A549 (cell line): ENCODE measurements around the gene THEM4. TPM values are rescaled to one million over a fixed set of nuclear protein-coding genes. Genes with fewer than 3 reads are reported as not detected.

Experiments
- ATAC-seq, 2 experiments: fragments of 200-7000 bp in 1 of 2; fragments of >200 bp in 1 of 2; cut with Nextera tagmentation in 1 of 2; cut with Tn5 transposase in 1 of 2; 3 replicates each; pipeline versions ENCODE4 v1.8.0 to v1.9.1; 2018 to 2020; ENCODE audit warnings: mild to moderate bottlenecking in 1 of 2, moderate library complexity in 1 of 2
- CTCF ChIA-PET: fragments of 300-600 bp; sonication (Branson Sonifier 250); formaldehyde crosslinking; extraction: SDS; loops from one replicate; lab custom pipeline; 2021; ENCODE audit warnings: antibody characterized with exemption, inconsistent platforms; lab: Yijun Ruan, JAX
- POLR2A ChIA-PET: fragments of 350-600 bp; formaldehyde crosslinking; extraction: SDS; loops from one replicate; lab custom pipeline; 2021; ENCODE audit warnings: antibody characterized with exemption, inconsistent platforms; lab: Yijun Ruan, JAX
- DNase-seq, 2 experiments: peaks; one replicate each; pipeline versions ENCODE4 v3.0.0 to v3.0.0-alpha.2; 2011 to 2016; ENCODE audit warnings: low read depth in 1 of 2, low spot score in 1 of 2
- FAIRE-seq: peaks from 2 replicates; lab custom pipeline; 2011; peaks lifted over from hg19 to GRCh38; lab: Jason Lieb, UNC
- H3K27ac ChIP-seq, 2 experiments: fragments of >200 bp; sonication (Bioruptor Twin); formaldehyde crosslinking; 3 replicates each; pipeline ENCODE4 v1.5.1; 2016 to 2017
- H3K4me1 ChIP-seq: fragments of >200 bp; sonication (Bioruptor Twin); formaldehyde crosslinking; 3 replicates; pipeline ENCODE4 v1.6.1; 2016
- H3K4me2 ChIP-seq: fragments of >200 bp; sonication (Bioruptor Twin); formaldehyde crosslinking; 3 replicates; pipeline ENCODE4 v1.6.1; 2016
- H3K4me3 ChIP-seq: fragments of >200 bp; sonication (Bioruptor Twin); formaldehyde crosslinking; 3 replicates; pipeline ENCODE4 v1.5.1; 2016
- H3K9me3 ChIP-seq: fragments of >200 bp; sonication (Bioruptor Twin); formaldehyde crosslinking; 3 replicates; pipeline ENCODE4 v1.6.1; 2016
- CBX2 ChIP-seq: fragments of 200-600 bp; sonication (generic); IDR thresholded peaks from 2 replicates; pipeline ENCODE4 v1.6.1; 2016; ENCODE audit warnings: low read depth, mild to moderate bottlenecking, borderline replicate concordance
- CBX8 ChIP-seq: fragments of 200-600 bp; sonication (generic); IDR thresholded peaks from 2 replicates; pipeline ENCODE4 v1.6.1; 2016
- CEBPB ChIP-seq, 2 experiments: fragments of >200 bp in 1 of 2; sonication (Bioruptor Twin) in 1 of 2; formaldehyde crosslinking in 1 of 2; IDR thresholded peaks; 2 replicates each; pipeline ENCODE4 v1.6.1; 2012 to 2016
- CHD2 ChIP-seq: fragments of 150-350 bp; IDR thresholded peaks from 2 replicates; pipeline ENCODE4 v1.6.1; 2014; ENCODE audit warnings: low read length; ENCODE audit not compliant: partially characterized antibody
- CHD4 ChIP-seq: fragments of 200-600 bp; sonication (generic); IDR thresholded peaks from 2 replicates; pipeline ENCODE4 v1.6.1; 2016; ENCODE audit warnings: antibody characterized with exemption, mild to moderate bottlenecking, borderline replicate concordance
- CTCF ChIP-seq: fragments of >200 bp; sonication (Bioruptor Twin); formaldehyde crosslinking; IDR thresholded peaks from 3 replicates; pipeline ENCODE4 v1.5.1; 2016
- E2F6 ChIP-seq: IDR thresholded peaks from 2 replicates; pipeline ENCODE4 v1.6.1; 2012; ENCODE audit warnings: low read depth, borderline replicate concordance
- EHMT2 ChIP-seq: fragments of 200-600 bp; sonication (generic); IDR thresholded peaks from 2 replicates; pipeline ENCODE4 v1.6.1; 2016; ENCODE audit warnings: antibody characterized with exemption, low read depth, mild to moderate bottlenecking, moderate library complexity
- ELK1 ChIP-seq: fragments of 150-350 bp; IDR thresholded peaks from 2 replicates; pipeline ENCODE4 v1.6.1; 2014; ENCODE audit warnings: low read depth, mild to moderate bottlenecking, low read length
- EP300 ChIP-seq, 2 experiments: fragments of >200 bp; sonication (Bioruptor Twin); formaldehyde crosslinking; IDR thresholded peaks; 2 replicates in 1 of 2; 3 replicates in 1 of 2; pipeline ENCODE4 v1.6.1; 2016 to 2017
- FOSL2 ChIP-seq, 2 experiments: fragments of 450-650 bp in 1 of 2; fragments of >200 bp in 1 of 2; sonication (Bioruptor Twin) in 1 of 2; formaldehyde crosslinking; IDR thresholded peaks; 2 replicates each; pipeline versions ENCODE4 v1.5.0 to v1.6.1; 2016 to 2020; ENCODE audit warnings: mild to moderate bottlenecking in 1 of 2, moderate library complexity in 1 of 2
- FOXS1 ChIP-seq: fragments of 250-450 bp; sonication (Bioruptor Pico); IDR thresholded peaks from 2 replicates; pipeline ENCODE4 v1.5.0; 2020; ENCODE audit warnings: mild to moderate bottlenecking, moderate library complexity
- GATA3 ChIP-seq: IDR thresholded peaks from 2 replicates; pipeline ENCODE4 v1.6.1; 2012; ENCODE audit warnings: borderline replicate concordance
- HES2 ChIP-seq: fragments of >200 bp; sonication (Bioruptor Twin); formaldehyde crosslinking; IDR thresholded peaks from 2 replicates; pipeline ENCODE4 v1.6.1; 2016
- HOXB5 ChIP-seq: fragments of 250-450 bp; sonication (Bioruptor Pico); IDR thresholded peaks from 2 replicates; pipeline ENCODE4 v1.5.0; 2020; ENCODE audit warnings: mild to moderate bottlenecking, moderate library complexity
- JUN ChIP-seq, 2 experiments: fragments of >200 bp; sonication (Bioruptor Twin); formaldehyde crosslinking; IDR thresholded peaks; 2 replicates in 1 of 2; 3 replicates in 1 of 2; pipeline ENCODE4 v1.6.1; 2016 to 2017
- MAFK ChIP-seq: fragments of 450-650 bp; IDR thresholded peaks from 2 replicates; pipeline ENCODE4 v1.6.1; 2014; ENCODE audit not compliant: partially characterized antibody
- MYC ChIP-seq: IDR thresholded peaks from 2 replicates; pipeline ENCODE4 v1.6.1; 2012; ENCODE audit warnings: mild to moderate bottlenecking, inconsistent platforms, low read length, improper control_type of control experiment, borderline replicate concordance
- NR3C1 ChIP-seq: fragments of >200 bp; sonication (Bioruptor Twin); formaldehyde crosslinking; IDR thresholded peaks from 3 replicates; pipeline ENCODE4 v1.6.1; 2017
- POLR2A ChIP-seq: IDR thresholded peaks from 2 replicates; pipeline ENCODE4 v1.6.1; 2012; ENCODE audit warnings: mild to moderate bottlenecking, low read length
- RARB ChIP-seq: fragments of 250-450 bp; sonication (Bioruptor Pico); IDR thresholded peaks from 2 replicates; pipeline ENCODE4 v1.8.0; 2021; ENCODE audit warnings: mild to moderate bottlenecking, moderate library complexity
- RCOR1 ChIP-seq: fragments of 150-350 bp; IDR thresholded peaks from 2 replicates; pipeline ENCODE4 v1.6.1; 2014; ENCODE audit warnings: antibody characterized with exemption, low read length, low read depth
- RFX5 ChIP-seq: fragments of 450-650 bp; IDR thresholded peaks from 2 replicates; pipeline ENCODE4 v1.7.1; 2014; ENCODE audit warnings: antibody characterized with exemption, mild to moderate bottlenecking, moderate library complexity
- TFCP2L1 ChIP-seq: fragments of 250-450 bp; sonication (Bioruptor Pico); IDR thresholded peaks from 2 replicates; pipeline ENCODE4 v1.5.0; 2021; ENCODE audit warnings: mild to moderate bottlenecking
- ZNF302 ChIP-seq: fragments of 250-450 bp; sonication (Bioruptor Pico); IDR thresholded peaks from 2 replicates; pipeline ENCODE4 v1.9.0; 2021; ENCODE audit warnings: inconsistent platforms, mild to moderate bottlenecking, moderate library complexity
- WGBS: methylation state at CpG from one replicate; pipeline ENCODE4 v1.1.6; 2017; ENCODE audit errors: missing lambda C conversion rate; 5-methylcytosine and 5-hydroxymethylcytosine counted together
- polyA plus RNA-seq, 4 experiments: library from polyadenylated mRNA; depleted of rRNA in 3 of 4; stranded (reverse); fragments of >200 nt; fragmentation: RNase III in 1 of 4; extraction: RNeasy Plus Mini Kit Qiagen cat#74134 plus additional on column Dnase treatment in 1 of 4; gene quantifications; 2 replicates in 3 of 4; 3 replicates in 1 of 4; pipeline ENCODE4 v1.2.3, GENCODE V29; 2011 to 2017
- TF ChIP-seq, protein P1 (sequence below): fragments of >200 bp; sonication (Bioruptor Twin); formaldehyde crosslinking; IDR thresholded peaks from 3 replicates; pipeline ENCODE4 v1.6.1; 2016
- TF ChIP-seq, protein P2 (sequence below): fragments of 450-650 bp; IDR thresholded peaks from 2 replicates; pipeline ENCODE4 v1.6.1; 2014; ENCODE audit warnings: antibody characterized with exemption

Gene THEM4
- polyA plus RNA-seq, 2 of the 4 experiments (the other 2 are of a cell fraction): 16.6 to 32.3 TPM

DNA sequence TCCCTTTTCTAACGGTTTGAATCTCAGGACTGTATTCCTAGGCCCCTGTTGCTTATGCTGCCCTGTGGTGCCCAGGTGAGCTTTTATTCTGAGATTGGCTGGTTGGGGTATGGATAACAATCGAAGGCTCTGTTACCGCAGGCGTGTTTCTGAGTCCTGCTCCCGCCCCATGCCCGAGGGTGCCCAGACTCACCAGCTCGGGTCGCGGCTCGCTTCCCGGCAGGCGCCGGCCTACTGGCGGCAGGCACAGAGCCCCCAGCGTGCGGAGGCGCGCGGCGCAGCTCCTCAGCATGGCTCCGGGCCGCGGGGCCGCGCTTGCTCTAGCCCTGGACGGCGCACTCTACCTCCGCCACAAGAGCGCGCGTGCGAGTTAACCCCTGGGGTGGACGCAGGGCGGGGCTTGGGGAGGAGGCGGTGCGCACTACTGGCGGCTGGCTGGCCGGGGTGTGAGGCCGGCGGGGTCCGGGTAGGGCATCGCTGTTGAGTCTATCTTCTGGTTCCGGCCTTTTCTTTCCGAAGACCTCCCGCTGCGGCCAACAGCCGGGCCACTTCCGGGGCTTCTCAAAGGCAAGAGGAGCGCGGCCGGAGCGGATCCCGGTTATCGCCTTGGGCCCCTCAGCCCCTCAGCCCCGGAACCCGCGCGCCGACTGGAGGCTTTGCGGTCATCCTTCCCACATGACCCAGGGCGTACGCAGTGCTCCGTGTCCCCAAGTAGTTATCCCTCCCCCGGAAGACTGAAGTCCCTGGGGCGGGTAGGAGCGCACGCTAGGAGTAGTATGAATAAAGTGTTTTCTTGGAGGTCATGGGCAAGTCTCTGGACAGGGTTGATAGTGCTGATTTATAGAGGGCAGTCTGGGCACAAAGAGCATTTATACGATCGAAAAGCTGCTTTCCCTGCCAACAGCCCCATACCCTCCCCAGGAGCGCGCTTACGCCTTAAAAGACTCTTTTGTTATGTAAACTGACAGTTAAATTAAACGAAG is at the start of gene THEM4 (continued):
- TF ChIP-seq MAFK: no peak
- no peak for TF ChIP-seq HES2
- TF ChIP-seq CEBPB (IDR thresholded peaks at IDR 0.05): no peak
- no peak for TF ChIP-seq RCOR1
- TF ChIP-seq, protein P1, sequence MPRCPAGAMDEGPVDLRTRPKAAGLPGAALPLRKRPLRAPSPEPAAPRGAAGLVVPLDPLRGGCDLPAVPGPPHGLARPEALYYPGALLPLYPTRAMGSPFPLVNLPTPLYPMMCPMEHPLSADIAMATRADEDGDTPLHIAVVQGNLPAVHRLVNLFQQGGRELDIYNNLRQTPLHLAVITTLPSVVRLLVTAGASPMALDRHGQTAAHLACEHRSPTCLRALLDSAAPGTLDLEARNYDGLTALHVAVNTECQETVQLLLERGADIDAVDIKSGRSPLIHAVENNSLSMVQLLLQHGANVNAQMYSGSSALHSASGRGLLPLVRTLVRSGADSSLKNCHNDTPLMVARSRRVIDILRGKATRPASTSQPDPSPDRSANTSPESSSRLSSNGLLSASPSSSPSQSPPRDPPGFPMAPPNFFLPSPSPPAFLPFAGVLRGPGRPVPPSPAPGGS: peak; percentile 75; the same call in 1 of the 3 replicates
- TF ChIP-seq EP300 (IDR thresholded peaks at IDR 0.05): no peak
- TF ChIP-seq RARB (CRISPR knock-in tag): no peak
- TF ChIP-seq CBX2: no peak
- TF ChIP-seq FOSL2 (IDR thresholded peaks at IDR 0.05): no peak
- TF ChIP-seq FOSL2 (CRISPR knock-in tag; IDR thresholded peaks at IDR 0.05): no peak
- no peak for TF ChIP-seq CBX8
- TF ChIP-seq CHD2: no peak
- peak; percentile 21 for TF ChIP-seq CTCF
- TF ChIP-seq, all 56 proteins: peak for 15

GRCh38 chr1:151958959-151959358 is 49.6 kb upstream of the THEM4 start:
- no peak for ATAC-seq
- ChIA-PET CTCF (interaction anchor here (1.1 to 36.8 kb wide), 3 partner anchors 9 to 39 kb away, joined by 4 to 1410 read pairs (median 14); partner anchors contain the start of gene S100A10), POLR2A (no interaction called here)
- Histone ChIP-seq H3K9me3 (no peaks in the 10 kb centered on the region), H3K4me3 (no peak overlapping the region), H3K4me1 (peaks cover 2% of the 10 kb centered on the region; the same call in 1 of the 3 replicates), H3K27ac (no peak overlapping the region), H3K4me2 (no peak overlapping the region)
- 74% methylated on average over 2 of the region's 2 CpGs for WGBS
- TF ChIP-seq GATA3 (no peak), CHD4 (no peak), TFCP2L1 (CRISPR knock-in tag) (no peak), RFX5 (no peak), JUN (IDR thresholded peaks at IDR 0.05) (no peak), CEBPB (IDR thresholded peaks at IDR 0.05) (no peak), E2F6 (no peak), HOXB5 (CRISPR knock-in tag) (no peak)
- no peak for FAIRE-seq
- DNase-seq: no peak

DNA sequence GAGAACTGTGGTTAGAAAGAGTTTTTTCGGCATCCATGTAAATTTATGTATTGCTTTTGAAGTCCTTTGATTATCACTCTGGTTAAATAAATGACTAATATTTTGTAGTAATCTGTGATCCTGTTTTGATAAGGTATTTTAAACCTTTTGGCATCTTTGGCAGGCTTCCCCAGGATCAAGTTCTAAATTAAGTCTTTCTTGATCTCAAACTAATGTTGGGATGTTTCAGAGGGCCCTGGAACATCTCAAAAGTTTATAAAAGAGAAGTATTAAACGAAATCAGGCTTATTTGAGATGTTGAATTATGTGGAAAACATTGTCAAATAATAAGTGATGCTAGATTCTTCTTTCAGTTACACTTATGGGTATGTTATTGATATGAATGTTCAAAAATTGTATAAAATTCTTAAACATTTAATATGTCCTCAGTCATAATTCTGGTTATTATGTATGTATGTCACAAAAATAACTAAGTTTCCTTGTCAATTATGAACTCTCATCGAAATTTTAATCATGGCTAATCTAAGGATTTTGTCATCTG is 47.7 kb upstream of the THEM4 start:
- peaks cover 18% of the 10 kb centered on the region for H3K4me1 ChIP-seq
- H3K4me2 ChIP-seq: no peak overlapping the region
- 44% methylated on average over 3 of the region's 3 CpGs for WGBS
- no peak overlapping the region for H3K27ac ChIP-seq
- H3K4me3 ChIP-seq: no peak overlapping the region
- no peaks in the 10 kb centered on the region for H3K9me3 ChIP-seq
- no peak for DNase-seq
- POLR2A ChIA-PET: no interaction called here
- CTCF ChIA-PET: interaction anchor here (1.7 kb wide), 1 partner anchor 47 kb away, joined by 3 read pairs; no protein-coding TSS in a partner anchor
- FAIRE-seq: no peak
- no peak for ATAC-seq
- no peak for TF ChIP-seq ZNF302 (CRISPR knock-in tag)
- no peak for TF ChIP-seq E2F6
- TF ChIP-seq RARB (CRISPR knock-in tag): no peak
- no peak for TF ChIP-seq JUN (IDR thresholded peaks at IDR 0.05)
- TF ChIP-seq ELK1: no peak
- no peak for TF ChIP-seq EHMT2
- TF ChIP-seq CBX2: no peak
- no peak for TF ChIP-seq MYC
- TF ChIP-seq RFX5: no peak
- TF ChIP-seq, protein P2, sequence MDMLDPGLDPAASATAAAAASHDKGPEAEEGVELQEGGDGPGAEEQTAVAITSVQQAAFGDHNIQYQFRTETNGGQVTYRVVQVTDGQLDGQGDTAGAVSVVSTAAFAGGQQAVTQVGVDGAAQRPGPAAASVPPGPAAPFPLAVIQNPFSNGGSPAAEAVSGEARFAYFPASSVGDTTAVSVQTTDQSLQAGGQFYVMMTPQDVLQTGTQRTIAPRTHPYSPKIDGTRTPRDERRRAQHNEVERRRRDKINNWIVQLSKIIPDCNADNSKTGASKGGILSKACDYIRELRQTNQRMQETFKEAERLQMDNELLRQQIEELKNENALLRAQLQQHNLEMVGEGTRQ: no peak
- no peak for TF ChIP-seq FOXS1 (CRISPR knock-in tag)
- TF ChIP-seq CHD4: no peak
- no peak for TF ChIP-seq NR3C1
- TF ChIP-seq POLR2A: no peak
